Inflammatory macrophage treated with lipopolysaccharide for 4 hours (primary cell): ENCODE data around the gene EIF2S3B.
A peak's percentile ranks its signal among the peaks of the same experiment; 100 is the strongest.
"Not testable (repeated sequence)": the region's sequence is repeated elsewhere in the genome, so short reads cannot be mapped to it uniquely, and the experiment has no call there.

Experiments
- DNase-seq: peaks from one replicate; pipeline ENCODE4 v3.0.0-alpha.2; 2020

EIF2S3B gene

DNA sequence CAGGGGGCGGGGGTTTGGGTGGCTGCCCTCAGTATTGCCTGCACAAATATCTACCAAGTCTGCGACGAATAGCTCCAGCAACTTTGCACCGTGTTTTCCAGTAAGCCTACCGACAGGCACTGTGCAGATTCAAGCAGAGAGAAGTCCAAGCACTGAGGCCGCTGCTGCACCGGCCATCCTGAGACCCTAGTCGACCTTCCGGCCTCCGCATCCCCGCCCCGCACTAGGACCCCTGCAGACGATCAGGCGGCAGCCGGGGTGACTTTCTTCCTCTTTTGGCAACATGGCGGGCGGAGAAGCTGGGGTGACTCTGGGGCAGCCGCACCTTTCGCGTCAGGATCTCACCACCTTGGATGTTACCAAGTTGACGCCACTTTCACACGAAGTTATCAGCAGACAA is at the start of gene EIF2S3B:
Gene EIF2S3B (plus strand): TSS at position 271 of the 400 bp plus-strand sequence. CDS start 13 bp downstream, at position 284.
- DNase-seq = no peak

DNA sequence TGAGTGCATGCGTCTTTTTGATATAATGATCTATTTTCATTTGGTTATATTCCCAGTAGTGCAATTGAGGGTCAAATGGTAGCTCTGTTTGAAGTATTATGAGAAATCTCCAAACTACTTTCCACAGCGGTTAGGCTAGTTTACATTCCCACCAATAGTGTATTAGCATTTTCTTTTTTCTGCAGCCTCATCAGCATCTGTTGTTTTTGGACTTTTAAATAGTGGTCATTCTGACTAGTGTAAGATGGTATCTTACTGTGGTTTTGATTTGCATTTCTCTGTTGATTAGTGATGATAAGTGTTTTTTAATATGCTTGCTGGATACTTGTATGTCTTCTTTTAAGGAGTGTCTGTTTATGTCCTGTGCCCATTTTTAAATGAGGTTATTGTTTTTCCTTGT is 48.8 kb upstream of the EIF2S3B start:
- DNase-seq = no peak

DNA sequence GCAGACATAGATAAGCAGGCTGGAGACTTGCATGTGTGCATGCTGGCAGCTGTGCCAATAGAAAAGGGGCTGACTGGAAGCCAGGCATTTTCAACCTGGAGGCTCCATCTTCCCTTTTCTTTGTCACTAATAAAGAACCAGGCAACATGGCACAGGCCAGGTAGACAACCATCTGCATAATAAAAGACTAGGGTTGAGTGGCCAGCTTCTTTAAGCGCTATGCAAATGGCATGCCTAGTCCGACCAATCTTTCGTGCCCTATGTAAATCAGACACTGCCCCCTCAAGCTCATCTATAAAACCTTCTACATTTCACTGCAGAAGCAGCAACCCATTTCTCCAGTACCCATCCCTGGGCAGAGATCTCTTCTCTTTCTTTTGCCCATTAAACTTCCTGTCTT is 47.9 kb upstream of the EIF2S3B start:
- DNase-seq = no peak

DNA sequence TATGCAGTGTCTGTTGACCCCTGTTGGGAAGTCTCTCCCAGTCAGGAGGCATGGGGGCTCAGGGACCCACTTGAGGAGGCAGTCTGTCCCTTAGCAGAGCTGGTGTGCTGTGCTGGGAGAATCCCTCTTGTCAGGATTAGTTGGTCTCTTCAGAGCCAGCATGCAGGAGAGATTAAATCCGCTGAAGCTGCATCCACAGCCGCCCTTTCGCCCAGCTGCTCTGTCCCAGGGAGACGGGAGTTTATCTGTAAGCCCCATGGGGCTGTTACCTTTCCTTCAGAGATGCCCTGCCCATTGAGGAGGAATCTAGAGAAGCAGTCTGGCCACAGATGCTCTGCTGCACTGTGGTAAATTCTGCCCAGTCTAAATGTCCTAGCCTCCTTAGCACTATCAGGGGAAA is 39.4 kb upstream of the EIF2S3B start:
- no peak for DNase-seq

DNA sequence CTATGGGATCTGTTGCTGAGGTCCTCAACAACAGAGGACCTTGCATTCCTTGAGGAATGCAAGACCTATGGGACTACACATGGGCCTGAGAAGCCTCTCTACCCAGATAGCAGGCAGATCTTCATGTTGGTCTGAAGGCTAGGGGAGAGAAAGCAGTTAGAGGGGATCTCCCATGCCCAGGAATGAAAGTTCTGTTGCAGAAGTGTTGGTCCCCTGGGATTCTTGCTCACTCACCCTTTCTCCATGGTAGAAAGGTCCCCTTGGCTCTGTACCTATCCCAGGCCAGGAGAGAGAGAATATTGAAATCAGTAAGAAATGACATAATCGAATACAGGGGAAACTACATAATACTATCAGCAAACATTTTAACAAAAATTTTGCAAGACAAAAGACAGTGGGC is 36.0 kb upstream of the EIF2S3B start:
- no peak for DNase-seq

DNA sequence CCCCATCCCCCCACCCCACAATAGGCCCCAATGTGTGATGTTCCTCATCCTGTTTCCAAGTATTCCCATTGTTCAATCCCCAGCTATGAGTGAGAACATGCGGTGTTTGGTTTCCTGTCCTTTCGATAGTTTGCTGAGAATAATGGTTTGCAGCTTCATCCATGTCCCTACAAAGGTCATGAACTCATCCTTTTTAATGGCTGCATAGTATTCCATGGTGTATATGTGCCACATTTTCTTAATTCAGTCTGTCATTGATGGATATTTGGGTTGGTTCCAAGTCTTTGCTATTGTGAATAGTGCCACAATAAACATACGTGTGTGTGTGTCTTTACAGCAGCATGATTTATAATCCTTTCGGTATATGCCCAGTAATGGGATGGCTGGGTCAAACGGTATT is 32.9 kb upstream of the EIF2S3B start:
- DNase-seq = not testable (repeated sequence)

DNA sequence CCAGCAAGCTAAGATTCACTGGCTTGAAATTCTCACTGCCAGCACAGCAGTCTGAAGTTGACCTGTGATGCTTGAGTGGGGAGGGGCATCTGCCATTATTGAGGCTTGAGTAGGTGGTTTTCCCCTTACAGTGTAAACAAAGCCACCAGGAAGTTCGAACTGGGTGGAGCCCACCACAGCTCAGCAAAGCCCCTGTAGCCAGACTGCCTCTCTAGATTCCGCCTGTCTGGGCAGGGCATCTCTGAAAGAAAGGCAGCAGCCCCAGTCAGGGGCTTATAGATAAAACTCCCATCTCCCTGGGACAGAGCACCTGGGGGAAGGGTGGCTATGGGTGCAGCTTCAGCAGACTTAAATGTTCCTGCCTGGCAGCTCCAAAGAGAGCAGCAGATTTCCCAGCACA is 23.8 kb upstream of the EIF2S3B start:
- not testable (repeated sequence) for DNase-seq

DNA sequence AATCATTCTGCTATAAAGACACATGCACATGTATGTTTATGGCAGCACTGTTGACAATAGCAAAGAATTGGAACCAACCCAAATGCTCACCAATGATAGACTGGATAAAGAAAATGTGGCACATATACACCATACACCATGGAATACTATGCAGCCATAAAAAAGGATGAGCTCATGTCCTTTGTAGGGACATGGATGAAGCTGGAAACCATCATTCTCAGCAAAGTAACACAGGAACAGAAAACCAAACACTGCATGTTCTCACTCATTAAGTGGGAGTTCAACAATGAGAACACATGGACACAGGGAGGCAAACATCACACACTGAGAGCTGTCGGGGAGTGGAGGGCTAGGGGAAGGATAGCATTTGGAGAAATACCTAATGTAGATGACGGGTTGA is 18.4 kb upstream of the EIF2S3B start:
- not testable (repeated sequence) for DNase-seq

DNA sequence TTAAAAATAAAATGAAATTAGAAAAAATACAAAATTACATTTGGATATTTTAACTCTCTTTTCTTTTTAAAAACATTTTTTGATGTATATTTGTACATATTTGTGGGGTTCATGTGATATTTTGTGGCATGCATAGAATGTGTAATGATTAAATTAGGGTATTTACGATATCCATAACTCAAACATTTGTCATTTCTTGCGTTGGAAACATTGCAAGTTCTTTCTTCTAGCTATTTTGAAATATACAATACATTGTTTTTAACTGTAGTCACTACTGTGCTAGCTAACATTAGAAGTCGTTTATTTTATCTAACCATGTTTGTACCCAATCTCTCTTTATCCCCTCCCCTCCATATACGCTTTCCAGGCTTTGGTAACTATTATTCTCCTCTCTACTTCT is 13.9 kb upstream of the EIF2S3B start:
- no peak for DNase-seq

DNA sequence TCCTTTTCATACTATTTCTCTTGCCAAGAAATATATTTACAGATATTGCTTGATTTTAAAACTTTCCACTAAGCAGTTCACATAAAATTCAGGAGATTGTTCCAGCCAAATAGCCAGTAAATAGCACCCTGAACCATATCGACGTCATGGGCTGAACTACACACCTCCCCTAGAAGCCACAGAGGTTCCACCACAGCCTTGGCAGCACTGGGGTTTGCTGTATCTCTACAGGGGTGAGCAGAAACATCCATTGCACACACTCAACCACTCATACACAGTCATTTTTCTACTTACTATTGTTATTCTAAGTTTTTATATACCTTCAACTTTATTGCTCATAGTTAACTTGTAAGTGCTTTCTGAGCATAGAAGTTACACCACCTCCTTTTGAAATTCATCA is 8.1 kb upstream of the EIF2S3B start:
- no peak for DNase-seq

DNA sequence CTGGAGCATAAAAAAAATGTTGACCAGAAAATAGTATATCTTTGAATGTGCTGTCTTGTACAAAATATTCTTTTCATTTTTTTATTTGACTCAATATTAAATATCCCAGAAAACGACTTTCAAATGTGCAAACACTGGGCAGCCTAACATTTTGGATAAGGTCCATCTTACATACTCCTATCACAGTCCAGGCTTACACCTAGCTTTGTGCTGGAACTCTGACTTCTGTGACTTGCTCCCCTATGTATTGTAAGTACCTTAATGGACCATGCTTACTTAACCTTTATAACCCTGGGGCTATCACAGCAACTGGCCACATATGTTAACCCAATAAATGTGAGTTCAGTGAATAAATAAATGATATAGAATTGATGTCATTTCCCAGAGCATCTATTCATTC is 7.6 kb upstream of the EIF2S3B start:
- DNase-seq = no peak

DNA sequence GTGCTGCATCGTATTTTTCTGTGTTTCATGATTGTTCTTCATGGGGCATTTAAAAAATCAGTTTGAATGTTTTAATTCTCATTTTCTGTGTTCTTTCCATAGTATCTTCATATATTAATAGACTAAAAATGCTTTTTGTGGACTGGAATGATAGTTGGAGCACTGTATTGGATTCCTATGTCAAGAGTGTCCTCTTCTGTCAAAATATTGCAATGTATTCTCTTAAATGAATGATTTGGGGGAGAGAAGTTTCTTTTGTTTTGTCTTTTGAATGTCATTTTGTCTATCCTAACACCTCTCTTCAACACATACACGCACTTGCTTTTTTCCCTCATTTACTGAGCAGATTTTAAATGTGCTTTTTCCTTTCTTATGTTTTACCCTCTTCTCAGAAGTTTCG is 4.7 kb upstream of the EIF2S3B start:
- DNase-seq = no peak

DNA sequence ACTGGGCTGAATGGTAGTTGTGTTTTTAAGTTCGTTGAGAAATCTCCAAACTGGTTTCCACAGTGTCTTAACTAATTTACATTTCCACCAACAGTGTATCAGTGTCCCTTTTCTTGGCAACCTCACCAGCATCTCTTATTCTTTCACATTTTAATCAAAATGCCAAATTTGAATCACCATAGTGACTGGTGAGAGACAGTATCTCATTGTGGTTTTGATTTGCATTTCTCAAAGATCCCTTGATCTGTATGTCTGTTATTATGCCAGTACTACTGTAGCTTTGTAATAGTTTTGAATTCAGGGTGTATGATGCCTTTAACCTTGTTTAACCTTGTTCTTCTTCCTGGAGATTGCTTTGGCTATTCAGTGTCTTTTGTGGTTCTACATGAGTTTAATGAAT is 2.2 kb upstream of the EIF2S3B start:
- no peak for DNase-seq

DNA sequence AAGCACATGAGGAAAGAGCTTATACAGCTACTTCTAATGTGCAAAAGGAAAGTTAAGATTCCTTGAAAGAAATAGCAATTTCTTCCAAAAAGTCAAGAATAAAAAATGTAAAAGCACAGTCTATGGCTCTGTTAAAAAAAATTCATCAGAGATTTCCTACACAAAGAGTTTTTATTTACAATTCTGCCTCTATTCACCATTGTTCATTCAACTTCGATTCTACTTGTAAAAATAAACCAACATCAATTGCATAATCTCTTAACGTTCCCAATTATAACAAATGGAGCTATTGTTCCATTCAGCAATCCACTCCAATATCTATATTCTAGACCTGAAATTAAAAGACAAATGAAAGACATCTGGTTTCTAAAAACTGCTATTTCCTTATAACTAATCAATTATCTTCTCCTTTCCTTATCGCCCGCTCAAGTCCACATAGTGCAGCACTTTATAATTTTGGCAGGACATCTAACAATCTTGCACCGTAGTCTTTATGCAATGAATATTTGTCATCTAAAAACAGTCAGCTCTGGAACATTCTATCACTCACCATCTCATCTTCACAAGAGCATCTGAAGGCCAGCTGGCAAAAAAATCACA is 6.2 kb downstream of the EIF2S3B start:
- no peak for DNase-seq

DNA sequence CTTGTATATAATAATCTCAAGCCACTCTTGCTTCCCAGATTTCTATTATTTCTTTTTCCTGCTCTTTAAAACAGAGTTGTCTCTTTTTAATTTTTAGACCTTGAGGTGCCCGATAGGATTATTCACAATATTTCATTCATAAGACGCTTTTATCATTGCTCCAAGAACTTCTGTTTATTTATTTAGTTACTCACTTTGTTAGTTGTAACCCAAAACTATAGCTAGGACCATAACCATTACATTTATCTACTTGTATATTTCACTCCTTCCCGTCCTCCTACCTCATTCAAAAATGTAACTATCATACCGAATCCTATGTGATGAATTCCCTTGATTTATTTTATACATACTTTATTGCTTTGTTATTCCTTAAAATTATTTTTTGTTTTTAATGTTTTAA is 7.1 kb downstream of the EIF2S3B start:
- DNase-seq = no peak

DNA sequence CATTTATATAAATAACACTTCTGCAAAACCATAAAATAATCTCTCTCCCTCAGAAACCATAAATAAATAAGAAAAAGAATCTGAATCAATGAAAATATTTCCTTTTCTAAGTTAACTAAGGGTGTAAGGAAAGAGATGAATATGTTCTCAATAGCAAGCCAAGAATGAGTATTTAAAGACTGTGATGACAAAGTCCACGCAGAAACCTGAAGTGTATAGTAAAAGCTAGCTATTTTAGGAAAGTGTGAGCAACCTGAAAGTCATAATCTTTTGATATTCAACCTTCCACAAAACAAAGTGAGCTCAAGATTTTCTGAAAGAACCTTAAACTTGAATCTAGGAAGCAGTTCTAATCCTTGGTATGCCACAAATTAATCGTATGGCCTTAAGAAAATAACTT is 15.9 kb downstream of the EIF2S3B start:
- no peak for DNase-seq

DNA sequence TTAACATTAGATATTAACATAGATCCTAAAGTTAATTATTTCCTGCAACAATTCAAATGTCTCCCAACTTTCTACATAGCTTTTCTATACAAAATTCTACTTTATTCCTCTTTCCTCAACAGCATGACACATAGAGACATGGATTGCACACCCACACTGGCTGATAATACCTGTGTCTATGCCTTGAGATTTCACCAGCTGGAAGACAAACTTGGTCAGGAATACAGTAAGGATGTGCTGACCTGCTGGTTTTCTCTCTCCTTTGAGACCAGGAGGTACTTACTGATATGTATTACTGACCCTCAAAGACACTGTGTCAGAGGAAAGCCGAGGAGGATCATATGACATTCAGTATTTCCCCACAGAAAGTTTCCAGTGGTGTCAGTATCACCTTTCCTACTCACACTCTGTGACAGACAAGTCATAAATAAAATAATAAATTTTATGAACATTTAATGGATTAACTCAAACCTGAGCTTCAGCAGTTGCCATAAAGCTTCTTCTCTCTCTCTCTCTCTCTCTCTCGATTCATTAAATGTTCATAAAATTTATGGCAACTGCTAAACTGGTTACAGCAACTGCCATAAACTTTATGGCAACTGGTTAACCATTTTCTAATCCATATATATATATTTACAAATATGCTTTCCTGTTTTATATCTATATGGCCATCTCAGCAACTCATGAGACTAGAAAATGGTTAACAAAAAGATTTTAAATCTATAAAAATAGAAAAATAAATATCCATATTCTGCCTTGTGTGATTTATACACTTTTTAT is 22.7 kb downstream of the EIF2S3B start:
- no peak for DNase-seq

DNA sequence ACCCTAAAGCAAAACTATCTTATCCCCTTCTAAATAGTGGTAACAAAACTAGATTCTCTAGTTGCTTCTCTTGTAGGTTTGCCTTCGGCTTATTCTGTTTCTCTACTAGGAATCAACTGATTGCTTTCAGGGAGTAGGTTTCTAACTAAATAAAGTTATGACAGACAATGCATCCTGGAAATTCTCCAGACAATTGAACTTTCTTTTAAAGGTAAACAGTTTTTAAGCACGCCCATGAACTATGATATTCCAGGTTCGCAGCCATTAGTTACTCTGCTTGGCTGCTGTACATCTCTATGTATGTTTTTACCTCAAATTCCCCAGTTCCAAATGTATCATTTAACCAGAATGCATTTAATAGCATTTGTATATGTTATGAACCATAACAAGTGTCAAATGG is 23.9 kb downstream of the EIF2S3B start:
- no peak for DNase-seq

DNA sequence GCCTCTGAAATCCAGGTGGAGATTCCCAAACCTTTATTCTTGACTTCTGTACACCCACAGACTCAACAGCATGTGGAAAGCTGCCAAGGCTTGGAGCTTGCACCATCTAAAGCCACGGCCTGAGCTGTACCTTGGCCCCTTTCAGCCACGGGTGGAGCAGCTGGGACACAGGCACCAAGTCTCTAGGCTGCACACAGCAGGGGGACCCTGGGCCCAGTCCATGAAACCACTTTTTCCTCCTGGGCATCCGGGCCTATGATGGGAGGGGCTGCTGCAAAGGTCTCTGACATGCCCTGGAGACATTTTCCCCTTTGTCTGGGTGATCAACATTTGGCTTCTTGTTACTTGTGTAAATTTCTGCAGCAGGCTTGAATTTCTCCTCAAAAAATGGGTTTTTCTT is 32.0 kb downstream of the EIF2S3B start:
- DNase-seq = no peak

DNA sequence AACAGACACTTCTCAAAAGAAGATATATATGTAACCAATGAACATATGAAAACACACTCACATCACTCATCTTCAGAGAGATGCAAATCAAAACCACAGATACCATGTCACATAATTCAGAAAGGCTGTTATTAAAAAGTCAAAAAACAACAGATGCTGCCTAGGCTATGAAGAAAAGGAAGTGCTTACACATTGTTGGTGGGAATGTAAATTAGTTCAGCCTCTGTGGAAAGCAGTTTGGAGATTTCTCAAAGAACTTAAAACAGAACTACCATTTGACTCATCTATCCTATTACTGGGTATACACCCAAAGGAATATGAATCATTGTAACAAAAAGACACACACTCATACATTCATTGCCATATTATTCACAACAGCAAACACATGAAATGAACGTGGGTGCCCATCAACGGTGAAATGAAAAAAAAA is 35.1 kb downstream of the EIF2S3B start:
- DNase-seq = peak; percentile 69

DNA sequence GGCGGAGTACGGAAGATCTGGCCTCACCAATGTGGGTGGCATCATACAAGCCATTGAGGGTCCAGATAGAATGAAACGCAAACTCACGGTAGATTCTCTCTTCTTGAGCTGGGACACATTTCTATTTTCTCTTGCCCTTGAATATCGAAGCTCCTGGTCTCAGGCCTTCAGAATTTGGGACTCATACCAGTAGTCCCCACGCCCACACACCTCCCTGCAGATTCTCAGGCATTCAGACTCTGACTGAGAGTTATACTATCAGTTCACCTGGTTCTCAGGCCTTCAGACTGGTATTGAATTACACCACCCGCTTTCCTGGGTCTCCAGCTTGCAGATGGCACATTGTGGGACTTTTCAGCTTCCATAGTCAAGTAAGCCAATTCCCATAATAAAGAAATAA is 37.8 kb downstream of the EIF2S3B start:
- DNase-seq = no peak

DNA sequence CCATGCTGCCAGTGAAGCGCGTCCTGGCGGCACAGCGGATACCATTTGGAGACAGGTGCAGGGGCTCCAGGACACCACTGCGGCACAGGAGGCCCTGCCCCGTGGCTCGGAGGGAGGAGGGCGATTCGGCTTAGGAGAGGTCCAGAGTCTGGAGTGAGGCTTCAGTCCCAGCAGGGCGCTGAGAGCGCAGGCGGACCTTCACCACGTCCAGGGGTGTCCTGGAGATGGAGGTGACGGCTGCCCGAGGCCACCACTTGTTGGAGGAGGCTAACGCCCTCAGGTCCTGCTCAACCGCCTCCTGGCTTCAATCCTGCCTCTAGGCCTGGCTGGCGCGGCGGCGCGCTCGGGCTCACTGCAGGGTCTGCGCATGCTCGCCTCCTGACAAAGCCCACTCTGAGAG is 45.7 kb downstream of the EIF2S3B start:
- no peak for DNase-seq

DNA sequence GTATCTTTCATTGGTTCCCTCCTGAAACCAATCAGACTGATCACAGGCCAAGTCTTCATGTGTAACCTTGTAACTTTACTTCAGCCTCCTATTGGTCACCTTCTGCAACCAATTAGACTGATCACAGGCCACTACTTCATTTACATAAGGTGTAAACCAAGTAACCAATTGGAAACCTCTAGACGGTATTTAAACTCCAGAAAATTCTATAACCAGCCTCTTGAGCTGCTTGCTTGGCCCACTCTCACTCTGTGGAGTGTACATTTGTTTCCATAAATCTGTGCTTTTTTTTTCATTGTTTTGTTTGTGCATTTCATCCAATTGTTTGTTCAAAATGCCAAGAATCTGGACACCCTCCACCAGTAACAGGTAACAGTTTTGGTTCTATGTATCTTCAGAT is 47.5 kb downstream of the EIF2S3B start:
- DNase-seq = no peak

DNA sequence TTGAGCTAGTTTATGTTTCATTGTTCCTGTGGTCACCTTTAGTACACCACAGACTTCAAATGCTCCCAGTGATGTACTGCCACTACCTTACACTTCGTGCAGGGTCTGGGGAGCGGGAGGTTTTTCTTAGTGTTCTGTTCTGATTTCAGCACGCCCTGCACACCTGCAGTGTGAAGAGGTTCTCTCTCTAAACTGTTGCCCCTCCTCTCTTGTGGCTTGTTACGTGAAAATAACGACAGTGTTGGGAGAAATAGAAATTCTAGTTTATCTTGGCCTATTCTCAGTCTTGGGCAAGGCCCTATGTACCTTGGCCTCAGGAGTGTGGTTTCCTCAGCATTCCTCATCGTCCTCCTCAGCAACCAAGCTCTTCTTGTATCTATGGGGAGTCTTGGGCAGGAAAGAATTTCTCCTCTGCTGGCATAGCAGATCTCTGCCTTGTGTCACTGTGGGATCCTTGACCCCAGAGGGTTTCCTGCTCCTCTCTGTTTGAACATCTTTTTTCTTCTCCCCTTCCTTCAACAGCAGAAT is 48.6 kb downstream of the EIF2S3B start:
- DNase-seq = no peak
